Right ventricle myocardium inferior (tissue), 1 donor: ENCODE results near the gene APH1B. TPM values are rescaled to one million over a fixed set of nuclear protein-coding genes. Genes with fewer than 3 reads are reported as not detected.
A peak's percentile ranks its signal among the peaks of the same experiment; 100 is the strongest.
"Not testable (repeated sequence)": the region's sequence is repeated elsewhere in the genome, so short reads cannot be mapped to it uniquely, and the experiment has no call there.

Experiments used
- ATAC-seq: fragments of 200-7000 bp; cut with Tn5 transposase; one replicate; pipeline ENCODE4 v1.9.1; 2020; ENCODE audit warnings: mild to moderate bottlenecking, moderate library complexity
- DNase-seq: peaks from one replicate; pipeline ENCODE4 v3.0.0; 2021; ENCODE audit errors: missing footprints
- intact Hi-C: fragments of 100-400 bp; cut with DNase I; formaldehyde crosslinking; loops from one replicate; pipeline ENCODE4 v1.11.0; 2022
- total RNA-seq: library from RNA; stranded (reverse); fragmentation: NEBNext Ultra II Directional; extraction: Animal tissue kit (Norgen Biotek cat#: 25700); gene quantifications from one replicate; pipeline ENCODE4 v1.2.1, GENCODE V29; 2021
- donor health status: DM: no; HTN: yes; CAD: no; lungs with severe emphysema.

The APH1B gene
- total RNA-seq, 1 donor from 2014 or later: 6.2 TPM

DNA sequence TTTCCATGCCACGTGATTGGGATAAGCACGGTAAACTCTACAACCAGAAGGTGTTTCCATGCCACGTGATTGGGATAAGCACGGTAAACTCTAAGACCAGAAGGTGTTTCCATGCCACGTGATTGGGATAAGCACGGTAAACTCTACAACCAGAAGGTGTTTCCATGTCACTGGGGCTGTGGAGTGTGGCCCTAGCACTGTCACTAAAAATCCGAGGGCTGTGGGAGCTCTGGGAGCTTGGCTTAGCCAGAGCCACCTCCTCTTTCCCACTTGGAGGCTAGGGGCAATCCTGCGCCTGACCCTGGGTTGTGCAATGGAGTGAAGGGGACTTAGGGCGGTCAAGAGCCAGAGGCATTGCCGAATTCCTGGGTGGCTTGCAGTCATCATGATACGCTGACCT, 43.6 kb downstream of the APH1B start:
- DNase-seq, ATAC-seq, intact Hi-C loops: not testable (repeated sequence)

DNA sequence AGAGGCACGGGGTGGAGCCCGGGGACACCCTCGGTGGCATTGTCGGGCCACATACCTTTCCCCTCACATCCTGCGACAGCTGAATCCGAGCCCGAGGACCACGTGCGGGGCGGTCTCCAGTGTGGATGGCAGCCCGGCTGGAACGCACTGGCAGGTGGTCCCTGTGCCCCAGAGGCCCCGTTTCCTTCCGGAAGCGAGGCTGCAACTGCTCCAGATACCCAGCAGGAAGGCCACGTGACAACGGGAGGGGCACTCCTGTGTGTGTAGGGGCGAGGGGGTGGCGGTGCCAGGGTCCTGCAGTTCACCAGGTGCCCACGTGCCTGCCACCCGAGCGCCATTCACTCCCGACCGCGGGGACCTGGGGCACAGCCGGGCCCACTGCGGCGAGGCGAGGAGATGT, 44.1 kb downstream of the APH1B start:
- ATAC-seq: no peak
- intact Hi-C loops: no loop called here

DNA sequence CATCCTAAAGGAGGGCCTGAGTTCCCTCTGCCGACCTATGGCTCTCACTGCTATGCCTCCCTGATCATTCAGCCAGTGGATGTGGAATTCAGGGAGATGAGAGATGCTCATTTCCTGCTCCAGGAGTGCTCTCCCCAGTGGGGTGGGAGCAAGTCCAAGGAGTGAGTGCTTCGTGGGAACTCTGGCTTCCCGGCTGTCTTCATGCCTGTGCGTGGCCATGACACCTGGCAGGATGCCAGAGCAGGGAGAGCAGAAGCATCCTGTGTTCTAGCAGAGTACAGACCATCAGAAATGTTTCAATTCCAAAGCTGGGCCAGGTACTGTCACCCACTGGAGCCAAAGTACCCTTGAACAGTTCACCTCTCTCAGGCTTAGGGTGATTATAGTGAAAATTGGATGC, 45.1 kb downstream of the APH1B start:
- DNase-seq (no peak), ATAC-seq (no peak)
- intact Hi-C loops: no loop called here

More for the DNA sequence above, 44.1 kb downstream of the APH1B start:
- DNase-seq: no peak

DNA sequence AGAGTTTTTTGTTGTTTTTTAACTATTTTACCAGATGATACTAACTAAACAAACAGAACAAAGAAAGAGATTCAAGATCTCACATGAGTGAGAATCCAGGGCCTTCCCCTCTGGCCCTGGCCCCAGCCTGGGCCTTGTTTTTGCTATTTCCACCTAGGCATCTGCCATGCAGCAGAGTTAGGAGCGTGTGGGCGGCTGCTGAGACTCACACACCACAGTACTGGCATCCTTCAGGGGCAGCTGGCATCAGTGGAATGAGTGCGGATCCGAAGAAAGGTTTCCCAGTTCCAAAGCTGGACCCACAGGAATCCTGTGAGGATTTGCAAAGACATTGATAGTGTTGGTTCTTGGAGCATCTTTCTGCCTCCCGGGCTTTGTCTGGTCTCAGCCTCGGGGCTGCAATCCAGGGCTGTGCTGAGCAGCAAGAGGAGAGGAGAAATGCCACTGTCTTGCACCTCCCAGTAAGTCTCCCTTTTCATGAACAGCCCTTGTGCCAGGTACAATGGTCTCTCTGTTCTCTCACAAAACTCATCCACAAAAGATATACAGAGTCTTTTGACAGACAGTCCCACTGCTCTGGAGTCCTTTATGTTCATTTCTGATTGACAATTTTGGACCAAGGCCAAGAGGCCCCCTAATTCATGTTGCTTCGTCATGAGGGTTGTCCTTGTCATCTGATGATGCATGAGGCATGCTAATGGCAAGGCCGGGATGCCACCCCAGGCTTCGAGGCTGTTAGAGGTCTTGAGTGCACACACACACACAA, 46.6 kb downstream of the APH1B start:
- DNase-seq: no peak
- intact Hi-C loops: no loop called here
- no peak for ATAC-seq

DNA sequence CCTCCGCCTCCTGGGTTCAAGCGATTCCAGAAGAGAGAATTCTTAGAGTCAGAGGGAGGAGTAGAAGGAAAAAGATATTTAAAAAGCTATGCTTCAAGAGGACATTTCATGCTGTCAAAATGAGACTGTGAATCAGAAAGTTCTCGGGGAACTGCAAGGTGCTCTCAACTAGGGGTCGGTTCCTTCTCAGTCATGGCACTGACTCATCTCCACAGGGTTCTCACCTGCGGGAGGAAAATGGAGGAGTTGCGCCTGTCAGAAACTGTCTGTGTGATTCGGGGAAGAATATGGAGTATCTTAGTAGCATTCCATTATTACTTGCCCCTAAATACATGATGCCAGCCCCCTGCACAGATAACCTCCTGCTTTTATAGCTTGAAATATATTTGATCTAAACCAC, 47.4 kb downstream of the APH1B start:
- DNase-seq (no peak), ATAC-seq (no peak)
- intact Hi-C loops: no loop called here

DNA sequence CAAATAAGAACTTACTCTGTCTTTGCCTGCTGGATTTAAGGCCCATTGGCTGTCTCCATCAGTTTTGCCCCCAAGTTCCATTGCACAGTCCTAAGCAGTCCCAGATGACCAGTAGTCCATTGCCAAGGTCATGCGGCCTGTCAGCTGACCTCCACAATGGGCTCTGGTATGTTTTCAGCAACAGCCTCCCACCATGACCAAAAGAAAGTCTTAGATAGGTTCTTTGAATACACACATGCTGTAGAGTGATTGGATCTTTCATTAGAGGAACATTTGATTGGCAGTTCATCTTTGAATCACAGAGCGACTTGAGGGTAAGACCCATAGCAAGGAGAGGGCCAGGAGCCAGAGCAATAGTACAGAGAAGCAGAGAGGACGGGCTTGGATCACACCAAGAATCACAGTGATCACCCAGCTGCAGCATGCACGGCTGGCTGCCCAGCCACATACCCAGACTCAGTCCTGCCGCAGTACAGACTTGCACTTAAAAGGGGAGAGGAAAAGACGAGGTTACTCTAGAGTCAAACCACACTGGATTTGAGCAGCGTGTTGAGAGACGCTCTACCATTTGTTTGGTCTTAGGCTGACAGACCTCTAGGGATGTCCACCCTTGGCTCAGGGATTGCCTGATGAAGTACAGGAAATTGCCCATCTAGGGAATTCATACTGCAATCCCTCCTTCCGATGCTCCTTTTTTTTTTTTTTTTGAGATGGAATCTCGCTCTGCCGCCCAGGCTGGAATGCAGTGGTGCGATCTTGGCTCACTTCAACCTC, 50.4 kb downstream of the APH1B start:
- DNase-seq: no peak
- ATAC-seq: no peak
- intact Hi-C loops: no loop called here

DNA sequence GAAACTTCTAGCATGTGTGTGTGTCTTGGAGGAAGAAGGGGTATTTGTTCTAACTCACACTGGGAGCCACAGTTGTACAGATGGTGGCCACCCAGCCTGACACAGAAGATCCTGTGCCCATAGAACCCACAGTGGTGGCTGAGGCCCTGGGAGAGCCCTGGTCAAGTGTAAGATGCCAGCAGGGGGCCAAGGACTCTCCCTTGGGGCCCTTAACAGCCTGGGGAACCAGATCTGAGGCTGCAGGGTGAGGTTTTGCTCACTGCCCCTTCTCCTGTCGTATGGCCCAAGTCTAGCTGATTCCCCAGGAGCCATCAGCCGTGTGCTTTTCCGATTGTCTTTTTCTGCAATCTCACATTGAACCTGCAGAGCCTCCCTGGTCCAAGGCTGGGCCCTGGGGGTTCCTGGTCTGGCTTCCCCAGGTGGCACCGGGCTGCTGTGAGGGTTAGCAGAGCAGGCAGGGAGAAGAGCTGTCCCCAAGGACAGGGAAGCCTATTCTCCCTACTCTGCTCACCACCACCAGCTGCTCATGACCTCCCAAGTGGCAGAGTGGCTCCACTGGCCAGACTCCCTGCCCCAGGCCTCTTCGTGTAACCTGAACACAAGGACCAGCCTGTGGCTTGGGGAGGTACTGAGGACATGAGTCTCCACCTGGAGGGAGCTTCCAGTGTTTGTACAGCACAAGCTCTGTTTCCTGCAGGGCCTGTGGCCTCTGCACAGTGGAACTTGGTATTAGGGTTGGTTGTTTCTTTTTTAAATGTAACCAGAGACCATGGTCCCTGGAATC, 52.4 kb downstream of the APH1B start:
- ATAC-seq (no peak), DNase-seq (no peak)
- intact Hi-C loops: loop anchor here (5.0 kb wide), 1 partner anchor 68 kb away; no protein-coding TSS in a partner anchor

DNA sequence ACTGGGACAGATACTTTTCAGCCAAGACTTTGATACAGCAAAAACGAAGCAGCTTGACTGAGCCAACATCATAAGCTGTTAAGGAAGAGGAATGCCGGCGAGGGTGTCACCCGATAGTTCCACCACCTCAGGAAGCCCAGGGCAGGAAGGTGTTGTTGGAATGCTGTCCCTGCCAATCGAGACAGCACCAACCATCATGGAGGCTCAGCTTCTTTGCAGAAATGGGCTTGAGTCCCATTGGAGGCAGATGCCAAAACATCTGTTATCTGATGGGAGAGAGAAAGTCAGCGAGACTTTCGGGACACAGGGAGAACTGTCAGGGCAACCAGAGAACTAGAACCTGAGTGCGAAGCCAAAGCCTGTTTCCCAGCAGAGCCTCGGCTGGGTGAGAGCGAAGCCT, 53.5 kb downstream of the APH1B start:
- ATAC-seq (peak; percentile 24), DNase-seq (no peak)
- intact Hi-C loops: loop anchor here (5.0 kb wide), 1 partner anchor 66 kb away; no protein-coding TSS in a partner anchor

DNA sequence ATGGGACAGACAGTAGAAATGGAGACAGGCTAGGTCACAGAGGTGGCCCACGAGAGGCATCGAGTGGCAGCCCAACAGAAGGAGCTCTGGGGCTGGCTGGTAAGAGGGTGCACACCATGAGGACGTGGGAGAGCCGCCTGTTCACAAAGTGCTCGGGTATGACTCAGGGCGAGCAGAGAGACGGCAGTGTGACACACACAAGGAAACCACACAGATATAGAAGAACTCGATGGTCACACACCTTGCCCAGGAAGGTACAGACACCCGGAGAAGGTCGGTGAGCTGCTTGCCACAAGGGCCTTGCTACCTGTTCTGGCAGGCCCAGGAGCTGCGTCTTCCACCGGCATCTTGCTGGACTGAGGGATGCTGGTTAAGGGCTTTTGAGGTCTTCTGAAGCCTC, 54.1 kb downstream of the APH1B start:
- intact Hi-C loops: loop anchor here (5.0 kb wide), 1 partner anchor 66 kb away; no protein-coding TSS in a partner anchor
- DNase-seq (no peak), ATAC-seq (no peak)

DNA sequence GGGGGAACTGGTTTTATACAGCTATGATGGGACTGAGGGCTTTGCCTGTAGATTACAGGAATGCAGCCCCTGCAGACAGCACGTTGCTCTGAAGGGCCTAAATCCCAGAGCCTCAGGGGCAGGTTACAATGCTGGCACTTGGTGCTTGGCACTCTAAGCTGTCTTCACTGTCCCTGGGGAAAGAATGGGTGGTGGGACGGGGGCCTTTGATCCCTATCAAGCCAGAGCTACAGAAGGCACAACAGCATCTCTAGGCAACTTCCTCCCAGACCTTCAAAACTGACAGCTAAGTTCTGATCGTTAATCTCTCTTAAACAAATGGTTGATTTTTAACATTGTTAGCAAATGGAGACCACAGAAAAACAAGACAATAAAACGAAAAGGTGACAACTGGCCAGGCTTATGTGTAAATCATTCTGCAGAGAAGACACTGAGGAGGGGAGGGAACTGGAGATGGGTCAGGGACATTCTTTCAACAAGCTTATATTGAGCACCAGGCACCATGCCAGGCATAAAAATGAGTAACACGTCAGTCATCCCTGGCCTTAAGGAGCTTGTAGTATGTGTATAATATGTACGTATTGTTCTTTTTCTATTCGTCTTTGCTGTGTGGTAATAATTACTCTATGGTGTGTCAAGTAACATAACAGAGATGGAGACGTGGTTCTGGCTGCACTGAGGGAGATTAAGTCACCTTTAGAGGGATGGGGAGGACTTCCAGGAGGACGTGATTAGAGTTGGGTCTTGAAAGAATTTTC, 55.1 kb downstream of the APH1B start:
- DNase-seq: no peak
- intact Hi-C loops: loop anchor here (5.0 kb wide), 1 partner anchor 65 kb away; no protein-coding TSS in a partner anchor
- ATAC-seq: no peak

DNA sequence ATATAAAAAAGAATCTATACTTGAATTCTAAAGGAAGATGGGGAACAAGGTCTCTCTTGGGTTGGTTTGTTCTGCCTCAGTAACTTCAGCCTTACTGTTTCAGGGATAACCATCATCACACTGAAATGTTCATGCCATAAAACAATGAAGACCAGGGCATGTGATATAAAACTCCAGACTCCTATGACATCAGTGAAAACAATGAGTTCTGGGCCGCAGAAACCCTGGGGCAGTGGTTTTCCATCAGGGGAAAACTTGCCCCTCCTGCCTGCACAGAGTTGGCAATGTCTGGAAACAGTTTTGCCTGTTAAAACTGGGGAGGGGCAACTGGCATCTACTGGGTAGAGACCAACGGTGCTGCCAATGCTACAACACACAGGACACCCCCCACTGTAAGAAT, 57.4 kb downstream of the APH1B start:
- ATAC-seq: no peak

DNA sequence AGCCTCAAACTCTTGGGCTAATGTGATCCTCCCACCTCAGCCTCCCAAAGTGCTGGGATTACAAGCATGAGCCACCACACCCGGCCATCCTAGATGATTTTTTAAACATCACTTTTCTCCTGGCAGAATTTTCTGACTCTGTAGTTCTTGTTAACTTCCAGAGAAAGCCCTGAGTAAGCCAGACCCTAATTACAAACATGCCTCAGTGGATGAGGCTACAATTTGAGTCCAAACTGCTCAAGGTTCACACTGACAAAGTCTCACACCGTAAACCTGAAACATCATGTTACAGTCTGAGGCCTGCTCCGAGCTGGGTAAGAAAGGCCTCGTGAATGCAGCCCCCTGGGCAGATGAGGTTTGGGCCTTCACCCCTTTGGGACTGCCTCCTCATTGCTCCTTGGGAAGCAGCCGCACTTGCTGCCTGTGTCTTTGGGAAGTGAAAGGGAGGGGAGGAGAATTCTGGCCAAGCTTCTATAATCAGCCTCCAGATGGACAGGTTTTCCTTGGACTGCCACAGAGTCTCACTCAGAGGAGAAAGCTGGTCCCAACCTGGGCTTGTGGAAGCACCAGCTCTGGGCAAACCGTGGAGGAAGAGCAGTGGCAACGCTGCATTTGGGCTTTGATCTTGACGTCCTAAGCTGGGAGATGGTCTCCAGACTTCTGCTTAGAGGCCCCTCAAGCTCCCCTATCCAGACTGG, 58.3 kb downstream of the APH1B start:
- no peak for ATAC-seq
- intact Hi-C loops: no loop called here
- no peak for DNase-seq

More for the DNA sequence above, 57.4 kb downstream of the APH1B start:
- DNase-seq: no peak
- intact Hi-C loops: loop anchor here (5.0 kb wide), 1 partner anchor 62 kb away; no protein-coding TSS in a partner anchor

DNA sequence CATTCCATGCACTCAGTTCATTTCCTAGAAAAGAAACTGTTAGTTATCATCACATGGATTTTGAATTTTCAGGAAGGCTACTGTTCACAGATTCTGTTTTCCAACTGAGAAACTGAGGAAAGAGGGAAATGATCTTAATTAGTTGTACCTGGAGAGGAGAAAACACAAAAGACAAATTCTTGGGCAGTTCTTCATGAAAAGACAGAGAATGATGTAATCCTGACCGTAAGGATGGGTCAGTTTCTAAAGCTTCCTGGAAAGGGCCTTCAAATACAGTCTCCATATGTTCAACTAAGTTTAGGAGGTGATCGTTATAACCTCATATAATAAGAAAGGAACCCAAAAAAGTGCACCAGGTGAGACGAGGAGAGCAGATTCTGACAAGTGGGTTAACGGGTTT, 59.6 kb downstream of the APH1B start:
- intact Hi-C loops: no loop called here
- DNase-seq: no peak

DNA sequence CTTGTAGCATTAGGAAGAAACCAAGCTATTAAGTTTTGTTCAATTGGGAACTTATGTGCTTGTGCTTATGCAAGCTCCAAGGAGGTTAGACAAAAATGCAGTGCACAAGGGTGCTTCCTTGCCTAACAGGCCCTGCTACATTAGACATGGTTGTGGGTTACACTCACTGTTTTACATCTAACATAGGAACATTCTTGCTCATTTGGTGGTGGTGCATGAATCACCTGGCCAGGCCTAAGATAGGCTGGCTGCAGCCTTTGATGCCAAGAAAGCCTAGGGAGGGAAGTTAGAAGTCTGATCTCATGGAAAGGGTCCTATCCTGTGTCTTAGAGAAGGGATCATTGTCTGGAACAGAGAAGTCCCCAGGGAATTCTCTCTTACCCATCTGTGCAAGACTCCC, 60.8 kb downstream of the APH1B start:
- ATAC-seq (no peak), DNase-seq (no peak)
- intact Hi-C loops: no loop called here

More for the DNA sequence above, 59.6 kb downstream of the APH1B start:
- no peak for ATAC-seq

DNA sequence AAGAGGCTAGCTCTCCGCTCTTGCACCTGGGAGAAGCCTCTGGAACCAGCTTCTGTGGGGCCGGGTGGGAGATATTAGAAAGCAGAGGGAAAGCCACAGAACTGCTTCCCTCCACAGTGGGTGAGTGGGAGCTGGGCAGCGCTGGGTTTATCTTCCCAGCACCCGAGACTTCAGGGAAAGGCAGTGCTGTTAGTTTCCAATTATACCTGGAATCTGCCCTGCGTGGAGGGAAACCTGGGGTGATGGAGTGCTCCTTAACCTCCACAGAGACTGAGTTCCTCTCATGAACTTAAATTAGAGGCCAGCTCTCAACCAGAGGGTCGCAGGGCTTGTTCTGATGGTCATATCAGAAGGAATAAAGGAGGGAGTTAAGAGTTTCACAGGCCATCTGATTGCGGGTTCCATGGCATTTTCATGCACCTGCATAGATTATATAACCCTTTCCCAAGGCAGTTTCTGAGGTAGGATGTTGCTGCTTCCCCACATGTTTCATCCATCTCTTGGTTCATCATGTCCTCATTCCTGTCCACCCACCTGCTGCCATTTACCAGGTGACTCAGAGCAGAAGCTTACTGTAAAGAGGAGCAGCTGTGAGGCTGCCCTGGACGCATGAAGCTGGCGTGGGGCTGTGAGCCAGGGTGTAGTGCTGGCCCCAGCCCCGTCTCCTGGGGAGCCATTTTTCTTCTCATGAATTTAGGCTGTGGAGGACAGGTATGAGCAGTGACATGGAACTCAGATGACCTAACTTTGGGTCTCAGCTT, 61.8 kb downstream of the APH1B start:
- DNase-seq: no peak
- intact Hi-C loops: no loop called here
- ATAC-seq: no peak

DNA sequence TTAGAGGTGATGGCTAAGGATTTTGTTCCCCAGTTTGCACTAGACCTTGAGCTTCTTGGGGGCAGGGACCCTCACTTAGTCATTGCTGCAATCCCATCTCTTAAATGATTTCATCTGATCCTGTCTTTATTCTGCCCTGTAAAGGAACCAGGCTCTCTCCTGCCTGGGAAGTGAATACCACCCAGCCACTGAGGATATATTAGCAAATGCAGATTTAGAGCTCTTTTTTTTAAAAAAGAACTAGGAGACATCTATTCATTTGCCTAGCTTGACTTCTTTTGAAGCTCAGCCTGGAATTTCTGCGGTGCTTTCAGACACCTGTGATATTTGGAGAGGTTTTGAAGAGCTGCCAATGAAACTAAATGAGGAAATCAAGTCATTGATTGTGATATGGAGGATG, 62.4 kb downstream of the APH1B start:
- DNase-seq (no peak), ATAC-seq (no peak)
- intact Hi-C loops: no loop called here

DNA sequence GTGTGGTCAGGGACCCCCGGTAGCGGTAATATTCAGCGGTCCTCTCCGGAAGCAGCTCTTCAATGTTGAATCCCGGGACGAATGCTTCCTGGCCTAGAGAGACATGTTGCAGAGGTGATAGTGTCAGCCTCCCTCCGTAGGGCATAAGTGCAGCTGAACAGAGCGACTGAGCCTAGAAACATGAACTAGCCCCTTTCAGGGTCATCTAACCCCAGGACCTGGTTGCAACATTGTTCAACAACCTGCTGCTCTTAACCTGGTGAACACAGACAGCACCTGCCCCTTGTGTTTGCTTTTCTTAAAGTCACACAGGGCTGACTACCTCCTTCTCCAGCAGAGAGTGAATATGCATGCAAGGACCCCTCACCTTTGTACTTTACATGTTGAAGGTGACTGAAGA, 62.9 kb downstream of the APH1B start:
- intact Hi-C loops: no loop called here
- no peak for ATAC-seq
- no peak for DNase-seq
